HG02840 (cell line): ENCODE measurements around the gene TBC1D3I.
"Not testable (repeated sequence)": the region's sequence is repeated elsewhere in the genome, so short reads cannot be mapped to it uniquely, and the experiment has no call there.

Experiments
- ATAC-seq: cut with Tn5 transposase; IDR thresholded peaks from one replicate; pipeline ENCODE4 v1.9.1; 2021; ENCODE audit warnings: mild to moderate bottlenecking, moderate library complexity, moderate number of reproducible peaks; ENCODE audit not compliant: unreplicated experiment, low FRiP score

TBC1D3I gene

DNA sequence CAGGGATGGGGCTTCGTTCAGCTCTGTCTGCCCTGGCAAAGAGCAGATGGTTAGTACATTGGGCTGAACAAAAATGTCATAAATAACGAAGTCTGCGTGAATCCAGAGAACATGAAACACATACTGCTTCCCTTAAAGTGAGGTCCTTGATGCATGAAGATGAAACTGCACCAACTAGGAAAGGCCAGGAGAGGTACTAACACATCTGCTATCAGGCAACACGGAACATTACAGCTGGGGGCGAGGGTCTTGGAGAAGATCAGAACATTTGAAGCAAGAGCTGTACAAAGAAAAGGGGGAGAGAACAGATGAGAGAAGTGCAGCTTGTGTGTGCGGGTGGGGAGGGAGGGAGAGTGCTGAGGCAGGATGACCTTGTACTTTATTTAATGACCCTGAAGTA, 57.0 kb downstream of the TBC1D3I start:
- ATAC-seq = not testable (repeated sequence)

DNA sequence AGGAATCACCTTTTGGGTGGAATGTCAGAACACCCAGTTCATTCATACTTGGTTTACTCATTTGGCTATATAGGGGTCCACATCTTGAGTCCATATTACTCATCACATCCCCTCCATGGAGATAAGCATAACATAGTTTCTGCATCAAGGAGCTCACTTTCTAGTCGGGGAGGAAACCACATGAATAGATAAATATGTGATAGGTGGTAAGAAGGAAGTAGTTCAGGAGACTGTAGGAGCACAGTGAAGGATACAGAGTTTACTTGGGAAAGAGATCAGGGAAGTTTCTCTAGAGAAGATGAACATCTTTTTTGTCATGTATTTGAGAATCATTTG, 57.9 kb downstream of the TBC1D3I start:
- ATAC-seq = not testable (repeated sequence)

DNA sequence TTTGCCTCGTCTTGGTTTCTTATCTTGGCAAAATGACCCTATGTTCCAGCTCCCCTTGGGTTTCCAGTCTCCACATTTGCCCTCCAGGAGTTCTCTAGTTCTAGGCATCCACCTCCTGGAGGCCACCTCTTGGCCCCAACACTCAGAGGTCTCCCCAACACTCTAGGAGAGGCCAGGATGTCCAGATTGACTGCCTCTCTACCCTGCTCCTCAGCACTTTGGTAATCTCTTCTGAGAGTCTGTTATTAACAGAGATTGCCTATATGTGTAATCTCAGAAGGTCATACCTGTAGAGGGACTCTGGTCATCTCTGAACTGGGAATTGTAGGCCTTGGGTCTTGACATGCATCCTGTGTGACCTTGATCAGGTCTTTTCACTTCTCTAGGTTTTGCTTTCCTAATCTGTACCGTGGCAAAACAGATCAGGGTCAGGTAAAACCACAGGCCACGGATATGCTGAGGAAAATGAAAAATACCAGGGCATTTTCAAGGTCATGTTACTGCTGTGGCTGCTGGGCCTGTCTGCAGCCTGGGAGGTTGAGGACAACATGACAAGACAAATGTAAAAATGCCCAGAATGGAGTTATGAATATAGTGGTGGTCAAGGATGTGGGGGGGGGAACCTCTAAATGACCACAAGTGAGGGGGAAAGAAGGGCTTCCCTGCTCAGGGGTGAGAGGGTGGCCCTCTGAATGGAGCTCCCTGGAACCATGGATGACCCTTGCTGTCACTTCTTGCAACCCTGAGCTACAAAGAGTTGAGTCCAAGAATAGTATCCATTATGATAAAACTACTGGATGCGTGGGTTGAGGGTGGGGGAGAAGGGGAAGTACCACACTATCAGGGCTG, 58.5 kb downstream of the TBC1D3I start:
- ATAC-seq = no peak

DNA sequence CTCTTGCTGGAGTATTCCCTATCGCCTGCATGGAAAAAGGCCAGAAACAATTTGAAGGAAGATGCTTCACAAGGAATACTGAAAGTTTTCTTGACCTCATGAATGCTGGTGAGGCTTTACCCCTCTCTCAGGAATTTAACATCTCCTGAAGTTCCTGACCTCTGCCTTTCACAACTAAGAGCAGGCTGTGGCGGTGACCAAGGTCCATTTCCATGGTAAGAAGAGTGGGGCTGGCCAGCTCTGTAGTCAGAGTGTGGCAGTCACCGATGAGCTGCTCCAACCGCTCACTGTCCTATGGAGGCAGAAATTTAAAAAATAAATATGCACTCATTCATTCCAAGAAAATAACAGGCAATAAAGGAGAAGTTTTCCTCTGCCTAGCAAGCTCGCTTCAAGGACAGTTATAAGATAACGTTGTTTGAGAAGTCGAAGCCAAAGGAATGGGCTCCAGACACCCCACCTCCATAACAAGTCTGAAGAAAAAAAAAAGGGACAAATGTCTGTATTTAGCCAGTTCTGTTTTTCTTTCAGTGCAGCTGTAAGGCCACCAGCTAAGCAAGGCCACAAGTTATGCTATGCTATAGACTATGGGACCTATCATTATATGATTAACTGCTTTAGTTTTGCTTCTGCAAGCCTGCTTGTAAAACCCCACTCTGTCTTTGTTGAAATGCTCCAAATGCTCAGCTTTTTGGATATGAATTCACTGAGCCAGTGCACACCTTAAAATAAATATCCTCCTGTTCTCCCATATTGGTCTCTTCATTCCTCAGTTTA, 59.5 kb downstream of the TBC1D3I start:
- ATAC-seq = no peak
